GM12878 (cell line): ENCODE measurements around the gene SLC9A8. TPM values are rescaled to one million over a fixed set of nuclear protein-coding genes. Genes with fewer than 3 reads are reported as not detected.

ENCODE experiments used
- ATAC-seq: fragments of 200-7000 bp; cut with Tn5 transposase; 3 replicates; pipeline ENCODE4 v1.9.1; 2020; ENCODE audit warnings: mild to moderate bottlenecking, moderate library complexity
- BruUV-seq: library from RNA; stranded (reverse); fragments of 400-500 nt; replicated peaks from 2 replicates; lab custom pipeline; 2021; lab: Mats Ljungman, UMichigan
- CTCF ChIA-PET: fragments of 300-600 bp; sonication (Branson Sonifier 250); formaldehyde crosslinking; extraction: SDS; loops from one replicate; lab custom pipeline; 2021; ENCODE audit warnings: inconsistent platforms; lab: Yijun Ruan, JAX
- POLR2A ChIA-PET: fragments of 350-600 bp; formaldehyde crosslinking; extraction: SDS; loops from one replicate; lab custom pipeline; 2021; ENCODE audit warnings: inconsistent platforms; lab: Charles Lee
- RAD21 ChIA-PET: fragments of 300-600 bp; sonication (Branson Sonifier 250); formaldehyde crosslinking; loops from one replicate; lab custom pipeline; 2023; ENCODE audit warnings: antibody characterized with exemption; ENCODE audit not compliant: unreplicated experiment; lab: Charles Lee
- SMC1A ChIA-PET: fragments of 300-600 bp; sonication (Branson Sonifier 250); formaldehyde crosslinking; loops from one replicate; lab custom pipeline; 2023; ENCODE audit not compliant: unreplicated experiment, uncharacterized antibody; lab: Charles Lee
- DNase-seq: peaks from one replicate; pipeline ENCODE4 v3.0.0-alpha.2; 2011; ENCODE audit warnings: low read depth, low spot score
- FAIRE-seq: peaks from 3 replicates; lab custom pipeline; 2011; peaks lifted over from hg19 to GRCh38; lab: Jason Lieb, UNC
- H2AFZ ChIP-seq: 2 replicates; pipeline ENCODE4 v1.6.0; 2011; ENCODE audit warnings: low read depth, low read length, control low read depth; ENCODE audit not compliant: control insufficient read depth
- H3K27ac ChIP-seq: 2 replicates; pipeline ENCODE4 v1.5.1; 2011; ENCODE audit warnings: control low read depth; ENCODE audit not compliant: control insufficient read depth, insufficient read depth
- H3K27me3 ChIP-seq, 2 experiments: replicated peaks in 1 of 2; 2 replicates each; pipeline versions ENCODE4 v1.6.0 to v1.6.1; 2011; ENCODE audit warnings: low read length in 1 of 2; ENCODE audit not compliant: control insufficient read depth in 2 of 2, insufficient read depth in 2 of 2
- H3K36me3 ChIP-seq, 2 experiments: 2 replicates each; pipeline ENCODE4 v1.5.1; 2011; ENCODE audit warnings: low read length in 1 of 2; ENCODE audit not compliant: control insufficient read depth in 2 of 2, insufficient read depth in 2 of 2
- H3K4me1 ChIP-seq: 2 replicates; pipeline ENCODE4 v1.6.1; 2011; ENCODE audit warnings: mild to moderate bottlenecking, low read length, moderate library complexity, mixed read lengths; ENCODE audit not compliant: control insufficient read depth, insufficient read depth
- H3K4me2 ChIP-seq: 2 replicates; pipeline ENCODE4 v1.6.0; 2011; ENCODE audit warnings: control low read depth; ENCODE audit not compliant: control insufficient read depth, insufficient read depth
- H3K4me3 ChIP-seq: fragments of 200-600 bp; sonication (generic); 2 replicates; pipeline ENCODE4 v1.5.1; 2016
- H3K79me2 ChIP-seq: 2 replicates; pipeline ENCODE4 v1.6.0; 2011; ENCODE audit warnings: low read length; ENCODE audit not compliant: control insufficient read depth, insufficient read depth
- H3K9ac ChIP-seq: 2 replicates; pipeline ENCODE4 v1.8.0; 2011; ENCODE audit warnings: low read length, control low read depth, mixed read lengths; ENCODE audit not compliant: control insufficient read depth, insufficient read depth
- H3K9me3 ChIP-seq: replicated peaks from 3 replicates; pipeline ENCODE4 v1.5.1; 2011; ENCODE audit warnings: mild to moderate bottlenecking, low read length; ENCODE audit not compliant: control insufficient read depth, insufficient read depth
- H4K20me1 ChIP-seq: 2 replicates; pipeline ENCODE4 v1.6.0; 2011; ENCODE audit not compliant: control insufficient read depth, insufficient read depth
- BHLHE40 ChIP-seq, 2 experiments: fragments of 450-650 bp in 1 of 2; IDR thresholded peaks; 2 replicates each; pipeline ENCODE4 v1.6.1; 2011 to 2017; ENCODE audit warnings: low read depth in 2 of 2, borderline replicate concordance in 1 of 2, improper control_type of control experiment in 1 of 2, low read length in 1 of 2, mild to moderate bottlenecking in 1 of 2
- ETV6 ChIP-seq, 2 experiments: fragments of 450-650 bp in 1 of 2; IDR thresholded peaks in 1 of 2; conservative IDR thresholded peaks in 1 of 2; 2 replicates each; pipeline ENCODE4 v1.6.1; 2014; ENCODE audit warnings: antibody characterized with exemption in 1 of 2, borderline replicate concordance in 1 of 2, low read depth in 1 of 2, mild to moderate bottlenecking in 1 of 2, moderate library complexity in 1 of 2
- JUNB ChIP-seq: IDR thresholded peaks from 2 replicates; pipeline ENCODE4 v1.6.1; 2016; ENCODE audit warnings: antibody characterized with exemption, mild to moderate bottlenecking
- MEF2A ChIP-seq: IDR thresholded peaks from 2 replicates; pipeline ENCODE4 v1.6.1; 2011; ENCODE audit warnings: low read depth, mild to moderate bottlenecking, low read length, moderate library complexity; ENCODE audit not compliant: insufficient read depth
- MEF2B ChIP-seq: fragments of 450-650 bp; IDR thresholded peaks from 2 replicates; pipeline ENCODE4 v1.6.1; 2018; ENCODE audit warnings: mild to moderate bottlenecking, moderate library complexity; ENCODE audit not compliant: partially characterized antibody, poor library complexity, severe bottlenecking
- NFIC ChIP-seq: IDR thresholded peaks from 2 replicates; pipeline ENCODE4 v1.6.1; 2012; ENCODE audit warnings: low read depth, mild to moderate bottlenecking, inconsistent platforms, low read length, moderate library complexity
- POLR2AphosphoS5 ChIP-seq: IDR thresholded peaks from 2 replicates; pipeline ENCODE4 v1.6.1; 2011; ENCODE audit warnings: mild to moderate bottlenecking, low read length, inconsistent platforms
- RAD21 ChIP-seq: IDR thresholded peaks from 2 replicates; pipeline ENCODE4 v1.6.1; 2011; ENCODE audit warnings: mild to moderate bottlenecking, low read depth, low read length, moderate library complexity; ENCODE audit not compliant: insufficient read depth
- RUNX3 ChIP-seq: IDR thresholded peaks from 2 replicates; pipeline ENCODE4 v1.6.1; 2012; ENCODE audit warnings: low read length, inconsistent platforms
- SP1 ChIP-seq: IDR thresholded peaks from one replicate; pipeline ENCODE4 v1.6.1; 2011; ENCODE audit warnings: low read depth, low read length
- WGBS: methylation state at CpG from one replicate; pipeline ENCODE4 v1.1.6; 2016; ENCODE audit warnings: low lambda C conversion rate; ENCODE audit not compliant: insufficient replicate concordance, insufficient coverage; ENCODE audit errors: missing lambda C conversion rate; 5-methylcytosine and 5-hydroxymethylcytosine counted together
- in situ Hi-C: fragments of 300-500 bp; cut with MboI; formaldehyde crosslinking; loops from 9 replicates; pipeline ENCODE4 v1.14.3; 2018; ENCODE audit warnings: mixed read lengths
- intact Hi-C: fragments of 100-400 bp; cut with micrococcal nuclease; formaldehyde crosslinking; loops from one replicate; pipeline ENCODE4 v1.14.2; 2022; ENCODE audit not compliant: unreplicated experiment
- polyA plus RNA-seq, 11 experiments: library from polyadenylated mRNA; depleted of rRNA in 4 of 11; unstranded in 6 of 11; stranded (reverse) in 5 of 11; fragments of >200 nt; fragmentation: Nextera tagmentation in 4 of 11; fragmentation: Illumina TruSeq in 1 of 11; extraction: Ambion mirVana in 4 of 11; extraction: Trizol in 1 of 11; gene quantifications; 1 replicate in 1 of 11; 2 replicates in 10 of 11; pipeline versions ENCODE4 v1.2.1 to v1.2.3, GENCODE V29; 2011 to 2016; ENCODE audit warnings: inconsistent platforms in 2 of 11, missing spikeins in 2 of 11, low read depth in 1 of 11
- total RNA-seq, 4 experiments: library from RNA; depleted of rRNA in 3 of 4; stranded (reverse); fragments of >200 nt in 3 of 4; fragmentation: Illumina TruSeq in 1 of 4; extraction: Trizol in 1 of 4; gene quantifications; 2 replicates each; pipeline versions ENCODE4 v1.2.1 to v1.2.3, GENCODE V29; 2013 to 2021
- TF ChIP-seq, protein P1 (sequence below): fragments of 450-650 bp; IDR thresholded peaks from 2 replicates; pipeline ENCODE4 v1.6.1; 2016; ENCODE audit warnings: mild to moderate bottlenecking, moderate library complexity, borderline replicate concordance
- TF ChIP-seq, protein P2 (sequence below): IDR thresholded peaks from 2 replicates; pipeline ENCODE4 v1.6.1; 2011; ENCODE audit warnings: low read depth, mild to moderate bottlenecking, low read length, moderate library complexity, borderline replicate concordance; ENCODE audit errors: extremely low read depth

The SLC9A8 gene
- total and polyA plus RNA-seq, 10 of the 15 experiments (the other 5 are each of a cell fraction or from before 2014, with no cell fraction given): 0.40 to 15.5 (median 6.5) TPM

DNA sequence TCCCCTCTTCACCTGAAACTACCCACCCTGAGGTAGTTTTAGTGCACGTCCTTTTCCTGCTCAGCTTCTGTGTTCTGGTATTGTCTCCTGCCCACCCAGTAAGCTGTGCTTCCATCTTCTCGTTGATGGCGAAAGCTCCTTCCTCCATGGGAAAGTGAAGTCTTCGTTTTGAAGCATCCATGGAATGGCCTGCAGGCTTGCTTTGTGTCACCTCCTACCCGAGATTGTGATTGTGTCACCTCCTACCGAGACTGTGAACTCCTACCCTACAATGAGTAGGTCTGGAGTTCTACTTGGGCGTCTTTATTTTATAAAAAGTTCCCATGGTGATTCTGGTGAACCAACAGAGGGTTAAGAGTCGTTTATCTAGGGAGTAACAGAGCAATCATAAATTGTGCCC, 25.9 kb downstream of the SLC9A8 start (continued):
- TF ChIP-seq, protein P1, sequence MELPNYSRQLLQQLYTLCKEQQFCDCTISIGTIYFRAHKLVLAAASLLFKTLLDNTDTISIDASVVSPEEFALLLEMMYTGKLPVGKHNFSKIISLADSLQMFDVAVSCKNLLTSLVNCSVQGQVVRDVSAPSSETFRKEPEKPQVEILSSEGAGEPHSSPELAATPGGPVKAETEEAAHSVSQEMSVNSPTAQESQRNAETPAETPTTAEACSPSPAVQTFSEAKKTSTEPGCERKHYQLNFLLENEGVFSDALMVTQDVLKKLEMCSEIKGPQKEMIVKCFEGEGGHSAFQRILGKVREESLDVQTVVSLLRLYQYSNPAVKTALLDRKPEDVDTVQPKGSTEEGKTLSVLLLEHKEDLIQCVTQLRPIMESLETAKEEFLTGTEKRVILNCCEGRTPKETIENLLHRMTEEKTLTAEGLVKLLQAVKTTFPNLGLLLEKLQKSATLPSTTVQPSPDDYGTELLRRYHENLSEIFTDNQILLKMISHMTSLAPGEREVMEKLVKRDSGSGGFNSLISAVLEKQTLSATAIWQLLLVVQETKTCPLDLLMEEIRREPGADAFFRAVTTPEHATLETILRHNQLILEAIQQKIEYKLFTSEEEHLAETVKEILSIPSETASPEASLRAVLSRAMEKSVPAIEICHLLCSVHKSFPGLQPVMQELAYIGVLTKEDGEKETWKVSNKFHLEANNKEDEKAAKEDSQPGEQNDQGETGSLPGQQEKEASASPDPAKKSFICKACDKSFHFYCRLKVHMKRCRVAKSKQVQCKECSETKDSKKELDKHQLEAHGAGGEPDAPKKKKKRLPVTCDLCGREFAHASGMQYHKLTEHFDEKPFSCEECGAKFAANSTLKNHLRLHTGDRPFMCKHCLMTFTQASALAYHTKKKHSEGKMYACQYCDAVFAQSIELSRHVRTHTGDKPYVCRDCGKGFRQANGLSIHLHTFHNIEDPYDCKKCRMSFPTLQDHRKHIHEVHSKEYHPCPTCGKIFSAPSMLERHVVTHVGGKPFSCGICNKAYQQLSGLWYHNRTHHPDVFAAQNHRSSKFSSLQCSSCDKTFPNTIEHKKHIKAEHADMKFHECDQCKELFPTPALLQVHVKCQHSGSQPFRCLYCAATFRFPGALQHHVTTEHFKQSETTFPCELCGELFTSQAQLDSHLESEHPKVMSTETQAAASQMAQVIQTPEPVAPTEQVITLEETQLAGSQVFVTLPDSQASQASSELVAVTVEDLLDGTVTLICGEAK: no peak
- no peak for TF ChIP-seq POLR2AphosphoS5

DNA sequence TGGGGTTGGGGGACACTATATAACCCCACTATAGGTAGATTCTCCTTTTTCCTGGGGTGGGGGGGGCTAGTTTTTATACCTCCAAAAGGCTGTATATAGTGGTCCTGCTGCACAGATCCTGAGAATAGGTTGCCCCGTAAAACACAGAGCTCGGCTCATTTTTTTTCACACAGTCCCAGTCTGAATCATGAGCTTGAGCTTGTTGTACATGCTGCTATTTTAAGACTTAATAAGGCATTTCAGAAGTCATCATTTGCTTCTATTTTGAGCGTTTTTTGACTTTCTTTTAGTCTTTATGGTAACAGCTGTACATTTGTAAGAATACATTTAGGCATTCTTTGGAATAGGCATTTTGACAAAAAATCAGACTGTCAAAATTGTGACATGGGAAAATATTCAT, 30.5 kb downstream of the SLC9A8 start:
- Histone ChIP-seq H3K4me1 (peaks cover 4% of the 10 kb centered on the region; the same call in 1 of the 2 replicates), H3K4me3 (no peak overlapping the region), H3K27ac (peak overlapping the region; percentile 20; the same call in 1 of the 2 replicates), H2AFZ (no peak overlapping the region; the same call in 1 of the 2 replicates), H3K4me2 (no peak overlapping the region), H3K9me3 (peaks cover 6% of the 10 kb centered on the region; the same call in 2 of the 3 replicates), H3K79me2 (no peaks in the 10 kb centered on the region), H3K9ac (no peak overlapping the region), H3K27me3 (no peaks in the 10 kb centered on the region), H3K36me3 (peaks cover 2 to 6% of the 10 kb centered on the region in 2 experiments; a peak in 3 of 4 replicates), H4K20me1 (no peaks in the 10 kb centered on the region)
- no TSS peak for BruUV-seq
- ChIA-PET RAD21 (interaction anchor here (0.6 to 7.7 kb wide), 4 partner anchors 41 to 233 kb away, joined by 3 to 110 read pairs (median 4); no protein-coding TSS in a partner anchor), CTCF (interaction anchor here (0.8 to 12.3 kb wide), 9 partner anchors 9 to 239 kb away, joined by 3 to 226 read pairs (median 3); no protein-coding TSS in a partner anchor), POLR2A (interaction anchor here (0.6 kb wide), 1 partner anchor 232 kb away, joined by 4 read pairs; no protein-coding TSS in a partner anchor), SMC1A (interaction anchor here (1.0 to 7.1 kb wide), 9 partner anchors 10 to 234 kb away, joined by 3 to 65 read pairs (median 3); partner anchors contain the start of gene SPATA2)
- peak; percentile 85 for TF ChIP-seq MEF2A
- TF ChIP-seq SP1: no peak
- no peak for TF ChIP-seq RAD21
- TF ChIP-seq, protein P2, sequence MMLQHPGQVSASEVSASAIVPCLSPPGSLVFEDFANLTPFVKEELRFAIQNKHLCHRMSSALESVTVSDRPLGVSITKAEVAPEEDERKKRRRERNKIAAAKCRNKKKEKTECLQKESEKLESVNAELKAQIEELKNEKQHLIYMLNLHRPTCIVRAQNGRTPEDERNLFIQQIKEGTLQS: no peak
- TF ChIP-seq RUNX3: 0 out of 2 replicates have a peak, but pooled peaks have one; percentile 8
- no peak for TF ChIP-seq ETV6 (conservative IDR thresholded peaks at IDR 0.05 in 1 of 2, IDR thresholded peaks at IDR 0.05 in 1 of 2; ENCODE audit: borderline replicate concordance in 1 of 2, low read depth in 1 of 2)
- peak; percentile 40 for TF ChIP-seq MEF2B
- TF ChIP-seq BHLHE40 (IDR thresholded peaks at IDR 0.05; ENCODE audit: borderline replicate concordance in 1 of 2, low read depth in 2 of 2, low read length in 1 of 2): no peak
- TF ChIP-seq JUNB: peak; percentile 42; the same call in 1 of the 2 replicates
- peak; percentile 29; the same call in 1 of the 2 replicates for TF ChIP-seq NFIC
- ATAC-seq (no peak), DNase-seq (no peak), FAIRE-seq (no peak)
- intact Hi-C loops: no loop called here
- in situ Hi-C loops: no loop called here
- whole genome bisulfite sequencing: 20% methylated on average over 3 of the region's 3 CpGs
